GM10266 (cell line): ENCODE data around the gene DHX30.
"Not testable (repeated sequence)": the region's sequence is repeated elsewhere in the genome, so short reads cannot be mapped to it uniquely, and the experiment has no call there.

Experiments used
- DNase-seq: peaks from one replicate; pipeline ENCODE4 v3.0.0; 2012; ENCODE audit errors: extremely low spot score
- TF ChIP-seq, protein P1 (sequence below): IDR thresholded peaks from 2 replicates; pipeline ENCODE4 v1.5.1; 2012; ENCODE audit warnings: mild to moderate bottlenecking, low read depth; ENCODE audit not compliant: control insufficient read depth, insufficient read depth; ENCODE audit errors: missing control alignments

DHX30 gene

GRCh38 chr3:47802734-47803479, at the start of gene DHX30:
TSS of gene DHX30 (plus strand) at chr3:47803138. CDS start at chr3:47810684, 7,546 bp downstream.
- DNase-seq, result peak; percentile 95
- TF ChIP-seq, protein P1, sequence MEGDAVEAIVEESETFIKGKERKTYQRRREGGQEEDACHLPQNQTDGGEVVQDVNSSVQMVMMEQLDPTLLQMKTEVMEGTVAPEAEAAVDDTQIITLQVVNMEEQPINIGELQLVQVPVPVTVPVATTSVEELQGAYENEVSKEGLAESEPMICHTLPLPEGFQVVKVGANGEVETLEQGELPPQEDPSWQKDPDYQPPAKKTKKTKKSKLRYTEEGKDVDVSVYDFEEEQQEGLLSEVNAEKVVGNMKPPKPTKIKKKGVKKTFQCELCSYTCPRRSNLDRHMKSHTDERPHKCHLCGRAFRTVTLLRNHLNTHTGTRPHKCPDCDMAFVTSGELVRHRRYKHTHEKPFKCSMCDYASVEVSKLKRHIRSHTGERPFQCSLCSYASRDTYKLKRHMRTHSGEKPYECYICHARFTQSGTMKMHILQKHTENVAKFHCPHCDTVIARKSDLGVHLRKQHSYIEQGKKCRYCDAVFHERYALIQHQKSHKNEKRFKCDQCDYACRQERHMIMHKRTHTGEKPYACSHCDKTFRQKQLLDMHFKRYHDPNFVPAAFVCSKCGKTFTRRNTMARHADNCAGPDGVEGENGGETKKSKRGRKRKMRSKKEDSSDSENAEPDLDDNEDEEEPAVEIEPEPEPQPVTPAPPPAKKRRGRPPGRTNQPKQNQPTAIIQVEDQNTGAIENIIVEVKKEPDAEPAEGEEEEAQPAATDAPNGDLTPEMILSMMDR, result no peak

GRCh38 chr3:47758261-47759025, 44.5 kb upstream of the DHX30 start:
- TF ChIP-seq, protein P1, result no peak
- DNase-seq, result no peak

DNA sequence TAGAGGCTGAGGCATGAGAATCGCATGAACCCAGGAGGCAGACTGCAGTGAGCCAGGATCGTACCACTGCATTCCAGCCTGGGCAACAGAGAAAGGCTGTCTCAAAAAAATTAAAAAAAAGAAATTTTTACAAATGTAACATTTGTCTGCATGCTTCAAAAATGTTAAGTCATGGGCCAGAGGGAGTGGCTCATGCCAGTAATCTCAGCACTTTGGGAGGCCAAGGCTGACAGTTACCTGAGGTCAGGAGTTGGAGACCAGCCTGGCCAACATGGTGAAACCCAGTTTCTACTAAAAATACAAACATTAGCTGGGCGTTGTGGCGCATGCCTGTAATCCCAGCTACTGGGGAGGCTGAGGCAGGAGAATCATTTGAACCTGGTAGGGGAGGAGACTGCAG, 42.7 kb upstream of the DHX30 start:
- DNase-seq, result not testable (repeated sequence)

- TF ChIP-seq, protein P1, result no peak
- DNase-seq, result no peak
These were observed 41.9 kb upstream of the DHX30 start for GRCh38 chr3:47761046-47761445.

DNA sequence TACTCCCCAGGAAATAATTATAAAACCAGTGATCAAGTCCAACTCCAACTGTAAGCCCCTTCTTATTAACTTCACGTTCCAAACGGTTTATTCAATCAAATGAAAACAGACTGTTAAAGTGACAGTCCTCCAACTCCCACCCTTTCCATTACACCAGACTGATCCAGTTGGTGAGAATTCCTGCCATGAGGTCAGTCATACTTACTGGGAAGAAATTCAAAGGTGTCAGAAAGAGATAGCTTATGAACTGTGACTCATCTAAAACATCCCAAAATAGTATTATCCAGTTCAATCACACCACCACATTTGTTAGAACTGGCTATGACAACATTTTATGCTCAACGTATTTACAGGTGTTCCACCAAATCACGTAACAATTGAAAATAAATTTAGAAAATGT, 40.7 kb upstream of the DHX30 start:
- TF ChIP-seq, protein P1, result no peak
- DNase-seq, result no peak

GRCh38 chr3:47766186-47766585, 36.8 kb upstream of the DHX30 start:
- TF ChIP-seq, protein P1, result no peak
- no peak for DNase-seq

- TF ChIP-seq, protein P1, result no peak
- no peak for DNase-seq
These were observed 30.9 kb upstream of the DHX30 start for GRCh38 chr3:47772047-47772446.

GRCh38 chr3:47772788-47773187, 30.1 kb upstream of the DHX30 start:
- TF ChIP-seq, protein P1, result no peak
- no peak for DNase-seq
